SK-N-SH (cell line): ENCODE results near the gene LDLR. TPM values are rescaled to one million over a fixed set of nuclear protein-coding genes. Genes with fewer than 3 reads are reported as not detected.
"Not testable (repeated sequence)": the region's sequence is repeated elsewhere in the genome, so short reads cannot be mapped to it uniquely, and the experiment has no call there.

Experiments used
- CTCF ChIA-PET: fragments of 300-600, 350-600 bp; formaldehyde crosslinking; extraction: SDS; loops from one replicate; lab custom pipeline; 2021; lab: Yijun Ruan, JAX
- POLR2A ChIA-PET: fragments of 350-600 bp; sonication (Branson Sonifier 250); formaldehyde crosslinking; extraction: SDS; loops from one replicate; lab custom pipeline; 2020; ENCODE audit warnings: antibody characterized with exemption, inconsistent platforms; lab: Yijun Ruan, JAX
- DNase-seq: peaks from one replicate; pipeline ENCODE4 v3.0.0; 2012
- H2AFZ ChIP-seq: fragments of 200-600 bp; sonication (generic); 2 replicates; pipeline ENCODE4 v1.8.1; 2016; ENCODE audit warnings: antibody characterized with exemption, mild to moderate bottlenecking, low read depth
- H3F3A ChIP-seq: fragments of 200-600 bp; sonication (generic); replicated peaks from 2 replicates; pipeline ENCODE3; 2016; ENCODE audit warnings: antibody characterized with exemption, mild to moderate bottlenecking; ENCODE audit not compliant: insufficient read depth
- H3K27ac ChIP-seq, 2 experiments: fragments of 200-500 bp in 1 of 2; fragments of 200-600 bp in 1 of 2; sonication (Bioruptor generic) in 1 of 2; sonication (generic), shearing (Covaris generic) in 1 of 2; 2 replicates each; pipeline versions ENCODE4 v1.5.1 to v1.6.1; 2014 to 2016; ENCODE audit warnings: low read depth in 2 of 2, inconsistent platforms in 1 of 2, low read length in 1 of 2, mild to moderate bottlenecking in 1 of 2, mixed read lengths in 1 of 2
- H3K27me3 ChIP-seq: fragments of 200-600 bp; sonication (generic), shearing (Covaris generic); 2 replicates; pipeline ENCODE4 v1.6.1; 2016; ENCODE audit warnings: mixed run types; ENCODE audit not compliant: insufficient read depth
- H3K36me3 ChIP-seq, 2 experiments: fragments of 200-500 bp in 1 of 2; fragments of 200-600 bp in 1 of 2; sonication (Bioruptor generic) in 1 of 2; sonication (generic) in 1 of 2; replicated peaks in 1 of 2; 2 replicates each; pipeline versions ENCODE3 to v1.5.1; 2014 to 2016; ENCODE audit warnings: low read length in 1 of 2, mild to moderate bottlenecking in 1 of 2; ENCODE audit not compliant: insufficient read depth in 2 of 2, control insufficient read depth in 1 of 2
- H3K4me1 ChIP-seq, 2 experiments: fragments of 200-500 bp in 1 of 2; fragments of 200-600 bp in 1 of 2; sonication (Bioruptor generic) in 1 of 2; sonication (generic), shearing (Covaris generic) in 1 of 2; 2 replicates each; pipeline versions ENCODE4 v1.5.1 to v1.6.1; 2014 to 2016; ENCODE audit warnings: low read depth in 1 of 2, low read length in 1 of 2, mixed run types in 1 of 2; ENCODE audit not compliant: insufficient read depth in 2 of 2, control insufficient read depth in 1 of 2
- H3K4me2 ChIP-seq: fragments of 200-600 bp; sonication (generic), shearing (Covaris generic); 2 replicates; pipeline ENCODE4 v1.6.1; 2017; ENCODE audit warnings: mixed run types
- H3K4me3 ChIP-seq, 2 experiments: fragments of 200-500 bp in 1 of 2; fragments of 200-600 bp in 1 of 2; sonication (Bioruptor generic) in 1 of 2; sonication (generic), shearing (Covaris generic) in 1 of 2; 2 replicates each; pipeline versions ENCODE4 v1.5.1 to v1.8.1; 2014 to 2016; ENCODE audit warnings: low read depth in 2 of 2, inconsistent platforms in 1 of 2, low read length in 1 of 2, mild to moderate bottlenecking in 1 of 2, mixed read lengths in 1 of 2, moderate library complexity in 1 of 2
- H3K79me2 ChIP-seq: fragments of 200-600 bp; sonication (generic); 2 replicates; pipeline ENCODE4 v1.8.1; 2017; ENCODE audit warnings: mild to moderate bottlenecking; ENCODE audit not compliant: insufficient read depth
- H3K9ac ChIP-seq: fragments of 200-600 bp; sonication (generic); 2 replicates; pipeline ENCODE4 v1.6.1; 2017; ENCODE audit warnings: mixed run types
- H3K9me2 ChIP-seq: fragments of 200-600 bp; sonication (generic); 2 replicates; pipeline ENCODE4 v1.6.1; 2017; ENCODE audit warnings: mixed run types
- H3K9me3 ChIP-seq: fragments of 200-600 bp; sonication (generic); 2 replicates; pipeline ENCODE4 v1.6.1; 2017; ENCODE audit warnings: mixed run types, mild to moderate bottlenecking, moderate library complexity
- H4K20me1 ChIP-seq: fragments of 200-600 bp; sonication (generic); 2 replicates; pipeline ENCODE4 v1.6.1; 2017; ENCODE audit warnings: mild to moderate bottlenecking, mixed run types; ENCODE audit not compliant: insufficient read depth
- CHD2 ChIP-seq: fragments of 150-350 bp; IDR thresholded peaks from 2 replicates; pipeline ENCODE4 v1.6.1; 2018; ENCODE audit warnings: low read length; ENCODE audit not compliant: partially characterized antibody
- ELF1 ChIP-seq: IDR thresholded peaks from 2 replicates; pipeline ENCODE4 v1.4.0; 2012
- EP300 ChIP-seq, 2 experiments: IDR thresholded peaks; 2 replicates each; pipeline versions ENCODE4 v1.4.0 to v1.6.1; 2012; ENCODE audit warnings: borderline replicate concordance in 1 of 2, low read depth in 1 of 2, low read length in 1 of 2
- EZH2phosphoT487 ChIP-seq: fragments of 200-600 bp; sonication (generic); IDR thresholded peaks from 2 replicates; pipeline ENCODE4 v1.6.1; 2017; ENCODE audit warnings: low read depth, mixed run types, mild to moderate bottlenecking, antibody characterized with exemption, moderate library complexity, borderline replicate concordance
- FOSL2 ChIP-seq: IDR thresholded peaks from 2 replicates; pipeline ENCODE4 v1.4.0; 2012; ENCODE audit warnings: low read depth, mild to moderate bottlenecking, moderate library complexity, borderline replicate concordance
- GABPA ChIP-seq: IDR thresholded peaks from 2 replicates; pipeline ENCODE4 v1.4.0; 2012; ENCODE audit warnings: low read depth, mild to moderate bottlenecking
- GATA2 ChIP-seq: sonication (generic); formaldehyde crosslinking; IDR thresholded peaks from 2 replicates; pipeline ENCODE4 v1.5.0; 2020; ENCODE audit warnings: mild to moderate bottlenecking, missing genetic modification reagents
- JUND ChIP-seq: IDR thresholded peaks from 2 replicates; pipeline ENCODE4 v1.4.0; 2012
- MEF2A ChIP-seq: IDR thresholded peaks from 2 replicates; pipeline ENCODE4 v1.4.0; 2012; ENCODE audit warnings: low read depth, borderline replicate concordance
- MXI1 ChIP-seq: IDR thresholded peaks from 2 replicates; pipeline ENCODE4 v1.6.1; 2012; ENCODE audit warnings: mild to moderate bottlenecking, low read depth, low read length, improper control_type of control experiment
- POLR2AphosphoS5 ChIP-seq: IDR thresholded peaks from 2 replicates; pipeline ENCODE4 v1.6.1; 2012; ENCODE audit warnings: low read depth, low read length
- RXRA ChIP-seq: IDR thresholded peaks from 2 replicates; pipeline ENCODE4 v1.4.0; 2012; ENCODE audit warnings: low read depth, mild to moderate bottlenecking, borderline replicate concordance
- SMC3 ChIP-seq: IDR thresholded peaks from 2 replicates; pipeline ENCODE4 v1.6.1; 2012; ENCODE audit warnings: low read depth, low read length, improper control_type of control experiment
- TAF1 ChIP-seq: IDR thresholded peaks from 2 replicates; pipeline ENCODE4 v1.6.1; 2012; ENCODE audit warnings: low read depth, mild to moderate bottlenecking, low read length, moderate library complexity, borderline replicate concordance
- TCF12 ChIP-seq: IDR thresholded peaks from 2 replicates; pipeline ENCODE4 v1.4.0; 2012
- WGBS: methylation state at CpG from one replicate; pipeline ENCODE4 v1.1.6; 2017; ENCODE audit warnings: low lambda C conversion rate; 5-methylcytosine and 5-hydroxymethylcytosine counted together
- polyA plus RNA-seq, 3 experiments: library from polyadenylated mRNA; depleted of rRNA; stranded (reverse); fragments of >200 nt; gene quantifications; 2 replicates each; pipeline ENCODE4 v1.2.3, GENCODE V29; 2012
- TF ChIP-seq, protein P1 (sequence below): IDR thresholded peaks from 2 replicates; pipeline ENCODE4 v1.4.0; 2012; ENCODE audit warnings: low read depth, borderline replicate concordance
- TF ChIP-seq, protein P2 (sequence below): fragments of 200-600 bp; sonication (generic); IDR thresholded peaks from 2 replicates; pipeline ENCODE4 v1.6.1; 2017; ENCODE audit warnings: antibody characterized with exemption, mild to moderate bottlenecking, moderate library complexity

Gene LDLR
- polyA plus RNA-seq, 1 of the 3 experiments (the other 2 are of a cell fraction), result 25.1 TPM

DNA sequence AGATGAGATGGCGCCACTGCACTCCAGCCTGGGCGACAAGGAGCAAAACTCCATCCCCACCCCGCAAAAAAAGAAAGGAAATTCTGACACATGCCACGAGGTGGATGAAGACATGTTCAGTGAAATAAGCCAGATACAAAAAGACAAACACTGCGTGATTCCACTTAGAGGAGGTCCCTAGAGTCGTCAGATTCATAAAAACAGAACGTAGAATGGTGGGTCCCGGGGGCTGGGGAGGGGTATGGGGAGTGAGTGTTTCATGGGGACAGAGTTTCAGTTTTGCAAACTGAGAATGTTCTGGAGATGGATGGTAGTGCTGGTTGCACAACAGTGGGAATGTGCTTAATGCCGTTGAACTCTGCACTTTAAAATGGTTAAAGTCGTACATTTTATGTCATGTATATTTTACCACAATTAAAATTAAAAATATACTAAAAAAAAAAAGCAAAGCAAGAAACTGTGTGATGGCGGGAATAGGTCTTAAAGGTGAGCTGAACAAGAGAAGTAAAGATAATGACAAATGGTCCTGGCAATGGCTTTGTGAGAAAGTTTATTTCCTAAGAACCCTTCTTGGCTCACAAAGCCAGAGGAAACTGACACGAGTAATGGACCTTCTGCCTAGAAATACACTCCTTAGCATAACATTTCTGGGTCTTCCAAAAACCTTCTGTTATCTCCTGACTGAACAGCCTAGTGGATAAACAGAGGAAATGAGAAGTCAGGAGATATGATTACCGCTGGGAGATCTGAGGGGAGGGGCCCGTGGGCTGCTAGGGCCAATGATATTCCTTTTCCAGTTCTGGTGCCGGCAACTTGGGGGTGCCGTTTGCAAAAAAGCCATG, 70.6 kb downstream of the LDLR start:
- no peaks in the 10 kb centered on the region for H4K20me1 ChIP-seq
- peaks cover 0 to 2% of the 10 kb centered on the region in 2 experiments; a peak in 2 of 4 replicates for H3K4me1 ChIP-seq
- no peak for TF ChIP-seq EZH2phosphoT487
- TF ChIP-seq GATA2, result no peak
- no peak for TF ChIP-seq TCF12
- no peak for TF ChIP-seq SMC3
- TF ChIP-seq JUND, result no peak
- TF ChIP-seq TAF1, result no peak
- TF ChIP-seq RXRA, result no peak
- no peak for TF ChIP-seq MEF2A
- no peak for TF ChIP-seq CHD2
- TF ChIP-seq POLR2AphosphoS5, result no peak
- TF ChIP-seq FOSL2, result no peak
- TF ChIP-seq MXI1, result no peak
- TF ChIP-seq GABPA, result no peak
- TF ChIP-seq, protein P1, sequence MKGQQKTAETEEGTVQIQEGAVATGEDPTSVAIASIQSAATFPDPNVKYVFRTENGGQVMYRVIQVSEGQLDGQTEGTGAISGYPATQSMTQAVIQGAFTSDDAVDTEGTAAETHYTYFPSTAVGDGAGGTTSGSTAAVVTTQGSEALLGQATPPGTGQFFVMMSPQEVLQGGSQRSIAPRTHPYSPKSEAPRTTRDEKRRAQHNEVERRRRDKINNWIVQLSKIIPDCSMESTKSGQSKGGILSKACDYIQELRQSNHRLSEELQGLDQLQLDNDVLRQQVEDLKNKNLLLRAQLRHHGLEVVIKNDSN, result no peak
- TF ChIP-seq EP300 (IDR thresholded peaks at IDR 0.05; ENCODE audit: borderline replicate concordance in 1 of 2, low read depth in 1 of 2, low read length in 1 of 2), result no peak
- TF ChIP-seq, protein P2, sequence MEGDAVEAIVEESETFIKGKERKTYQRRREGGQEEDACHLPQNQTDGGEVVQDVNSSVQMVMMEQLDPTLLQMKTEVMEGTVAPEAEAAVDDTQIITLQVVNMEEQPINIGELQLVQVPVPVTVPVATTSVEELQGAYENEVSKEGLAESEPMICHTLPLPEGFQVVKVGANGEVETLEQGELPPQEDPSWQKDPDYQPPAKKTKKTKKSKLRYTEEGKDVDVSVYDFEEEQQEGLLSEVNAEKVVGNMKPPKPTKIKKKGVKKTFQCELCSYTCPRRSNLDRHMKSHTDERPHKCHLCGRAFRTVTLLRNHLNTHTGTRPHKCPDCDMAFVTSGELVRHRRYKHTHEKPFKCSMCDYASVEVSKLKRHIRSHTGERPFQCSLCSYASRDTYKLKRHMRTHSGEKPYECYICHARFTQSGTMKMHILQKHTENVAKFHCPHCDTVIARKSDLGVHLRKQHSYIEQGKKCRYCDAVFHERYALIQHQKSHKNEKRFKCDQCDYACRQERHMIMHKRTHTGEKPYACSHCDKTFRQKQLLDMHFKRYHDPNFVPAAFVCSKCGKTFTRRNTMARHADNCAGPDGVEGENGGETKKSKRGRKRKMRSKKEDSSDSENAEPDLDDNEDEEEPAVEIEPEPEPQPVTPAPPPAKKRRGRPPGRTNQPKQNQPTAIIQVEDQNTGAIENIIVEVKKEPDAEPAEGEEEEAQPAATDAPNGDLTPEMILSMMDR, result no peak
- TF ChIP-seq ELF1, result no peak
- TF ChIP-seq, all 33 proteins: peak for 0
- H3K4me2 ChIP-seq, result no peak overlapping the region
- H3K9ac ChIP-seq, result no peak overlapping the region
- ChIA-PET POLR2A (no interaction called here), CTCF (no interaction called here)
- H3K9me3 ChIP-seq, result no peaks in the 10 kb centered on the region
- WGBS, result 69% methylated on average over 16 of the region's 16 CpGs
- H3K9me2 ChIP-seq, result no peaks in the 10 kb centered on the region
- H2AFZ ChIP-seq, result no peak overlapping the region
- H3K4me3 ChIP-seq, result no peak overlapping the region
- DNase-seq, result peak; percentile 40
- peaks cover 7% of the 10 kb centered on the region for H3K79me2 ChIP-seq
- H3F3A ChIP-seq, result peaks cover 6% of the 10 kb centered on the region
- no peaks in the 10 kb centered on the region for H3K27me3 ChIP-seq
- H3K27ac ChIP-seq, result no peak overlapping the region
- peaks cover under 1 to 12% of the 10 kb centered on the region in 2 experiments for H3K36me3 ChIP-seq

DNA sequence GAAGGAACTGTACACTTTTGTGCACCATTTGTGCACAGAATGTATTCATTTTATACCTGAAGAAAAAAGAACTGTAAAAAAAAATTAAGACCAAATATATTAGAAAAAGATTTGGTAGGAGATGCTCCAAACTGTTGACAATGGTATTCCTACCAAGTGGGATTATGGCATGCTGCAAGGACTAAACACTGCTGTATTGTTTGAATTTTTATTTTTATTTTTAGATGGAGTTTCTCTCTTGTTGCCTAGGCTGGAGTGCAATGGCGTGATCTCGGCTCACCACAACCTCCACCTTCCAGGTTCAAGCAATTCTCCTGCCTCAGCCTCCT, 71.1 kb downstream of the LDLR start:
- H3K4me1 ChIP-seq, H2AFZ ChIP-seq, H3K4me2 ChIP-seq, DNase-seq, H3K9me3 ChIP-seq, H3K9ac ChIP-seq, H3K9me2 ChIP-seq, POLR2A ChIA-PET, H3F3A ChIP-seq, H3K27me3 ChIP-seq, H4K20me1 ChIP-seq, H3K4me3 ChIP-seq, CTCF ChIA-PET, H3K79me2 ChIP-seq, H3K27ac ChIP-seq: not testable (repeated sequence)
- 88% methylated on average over 2 of the region's 2 CpGs for WGBS
- peaks cover 4 to 12% of the 10 kb centered on the region in 2 experiments for H3K36me3 ChIP-seq
